Germinal center (tissue), 1 donor: ENCODE measurements around the gene NRGN.

Experiments
- DNase-seq: peaks from one replicate; pipeline ENCODE4 v3.0.0; 2012; ENCODE audit warnings: mixed read lengths, low spot score

NRGN gene

GRCh38 chr11:124740277-124740882 is 638 bp downstream of the NRGN start:
- peak; percentile 65 for DNase-seq

- no peak for DNase-seq
Observed at GRCh38 chr11:124742555-124742954, 2.8 kb downstream of the NRGN start.

- no peak for DNase-seq
Observed at GRCh38 chr11:124743050-124743449, 3.3 kb downstream of the NRGN start.

- DNase-seq, result no peak
Observed at GRCh38 chr11:124745270-124745834, 5.6 kb downstream of the NRGN start.

GRCh38 chr11:124745835-124746620 is 6.3 kb downstream of the NRGN start:
- peak; percentile 72 for DNase-seq

GRCh38 chr11:124746621-124747243 is 7.0 kb downstream of the NRGN start:
- DNase-seq, result peak; percentile 94

GRCh38 chr11:124747406-124748099 is 7.8 kb downstream of the NRGN start:
- no peak for DNase-seq

GRCh38 chr11:124748100-124748418 is 8.3 kb downstream of the NRGN start:
- no peak for DNase-seq

GRCh38 chr11:124748481-124749343 is 9.0 kb downstream of the NRGN start:
- DNase-seq, result no peak

- DNase-seq, result no peak
Observed at GRCh38 chr11:124749912-124750311, 10.2 kb downstream of the NRGN start.

GRCh38 chr11:124751391-124751740 is 11.6 kb downstream of the NRGN start:
- DNase-seq, result no peak

- DNase-seq, result no peak
Observed at GRCh38 chr11:124751741-124752470, 12.2 kb downstream of the NRGN start, which contains the start of gene VSIG2. Gene VSIG2 (minus strand): TSS chr11:124752255. CDS start chr11:124752137, 118 bp downstream.

GRCh38 chr11:124752471-124753102 is 12.8 kb downstream of the NRGN start:
- no peak for DNase-seq

GRCh38 chr11:124753205-124753604 is 13.5 kb downstream of the NRGN start:
- no peak for DNase-seq

- no peak for DNase-seq
Observed at GRCh38 chr11:124753624-124754023, 13.9 kb downstream of the NRGN start.

GRCh38 chr11:124754309-124754708 is 14.6 kb downstream of the NRGN start:
- DNase-seq, result no peak

- no peak for DNase-seq
Observed at GRCh38 chr11:124754710-124755109, 15.0 kb downstream of the NRGN start.

- DNase-seq, result no peak
Observed at GRCh38 chr11:124756033-124756752, 16.5 kb downstream of the NRGN start.

GRCh38 chr11:124756753-124757227 is 17.0 kb downstream of the NRGN start:
- no peak for DNase-seq
